Measurements from ENCODE around the gene MTMR12. TPM values are rescaled to one million over a fixed set of nuclear protein-coding genes. Genes with fewer than 3 reads are reported as not detected.
"Not testable (repeated sequence)": the region's sequence is repeated elsewhere in the genome, so short reads cannot be mapped to it uniquely, and the experiment has no call there.

MTMR12 gene
- total and polyA plus RNA-seq, 2 donors (not counting 3 experiments of a cell fraction or from before 2014, with no cell fraction given): 18.2 to 38.6 TPM

- Histone ChIP-seq H3K79me2 (ENCODE audit: control insufficient read depth, insufficient read depth, low read length) (peaks cover 40% of the 10 kb centered on the region), H3K4me1 (ENCODE audit: control insufficient read depth, extremely low read depth, insufficient read depth, low read length) (peaks cover 13% of the 10 kb centered on the region)
- H2AFZ ChIP-seq (ENCODE audit: low read depth, low read length); H3K4me3 ChIP-seq (replicated peaks in 1 of 3; ENCODE audit: insufficient read depth in 1 of 3, low read depth in 1 of 3, low read length in 3 of 3); H3K36me3 ChIP-seq (ENCODE audit: control insufficient read depth in 2 of 2, extremely low read depth in 1 of 2, insufficient read depth in 2 of 2, low read length in 2 of 2); H4K20me1 ChIP-seq (replicated peaks; ENCODE audit: control insufficient read depth, extremely low read depth, insufficient read depth, low read length); dilution Hi-C loops (cut with MboI; ENCODE audit: extremely low pct_ligation_motif_present, low sequenced_read_pairs); intact Hi-C loops (cut with micrococcal nuclease); H3K27me3 ChIP-seq (ENCODE audit: control insufficient read depth in 2 of 2, insufficient read depth in 2 of 2, low read length in 2 of 2); POLR2A ChIA-PET; BruUV-seq (replicated peaks); H3K27ac ChIP-seq (ENCODE audit: insufficient read depth, low read depth, low read length); H3K9me3 ChIP-seq (replicated peaks; ENCODE audit: control insufficient read depth, insufficient read depth, low read length); H3K9ac ChIP-seq (replicated peaks; ENCODE audit: extremely low read depth, insufficient read depth, low read length); H3K4me2 ChIP-seq (ENCODE audit: insufficient read depth, low read length); DNase-seq (ENCODE audit: low read depth, low spot score); FAIRE-seq; H3K9me1 ChIP-seq (replicated peaks; ENCODE audit: control insufficient read depth, extremely low read depth, insufficient read depth, low read length): not testable (repeated sequence)
- CTCF ChIA-PET: interaction anchor here (0.9 kb wide), 1 partner anchor 56 kb away, joined by 3 read pairs; no protein-coding TSS in a partner anchor
Measured at GRCh38 chr5:32288135-32288534, 24.6 kb downstream of the MTMR12 start.

GRCh38 chr5:32287525-32287924, 25.2 kb downstream of the MTMR12 start:
- H3K9me1 ChIP-seq (replicated peaks; ENCODE audit: control insufficient read depth, extremely low read depth, insufficient read depth, low read length); DNase-seq (ENCODE audit: low read depth, low spot score); intact Hi-C loops (cut with micrococcal nuclease); BruUV-seq (replicated peaks); H3K4me3 ChIP-seq (replicated peaks in 1 of 3; ENCODE audit: insufficient read depth in 1 of 3, low read depth in 1 of 3, low read length in 3 of 3); dilution Hi-C loops (cut with MboI; ENCODE audit: extremely low pct_ligation_motif_present, low sequenced_read_pairs); H3K4me2 ChIP-seq (ENCODE audit: insufficient read depth, low read length); H3K36me3 ChIP-seq (ENCODE audit: control insufficient read depth in 2 of 2, extremely low read depth in 1 of 2, insufficient read depth in 2 of 2, low read length in 2 of 2); H3K27ac ChIP-seq (ENCODE audit: insufficient read depth, low read depth, low read length); H2AFZ ChIP-seq (ENCODE audit: low read depth, low read length); H4K20me1 ChIP-seq (replicated peaks; ENCODE audit: control insufficient read depth, extremely low read depth, insufficient read depth, low read length); POLR2A ChIA-PET; H3K27me3 ChIP-seq (ENCODE audit: control insufficient read depth in 2 of 2, insufficient read depth in 2 of 2, low read length in 2 of 2); H3K9me3 ChIP-seq (replicated peaks; ENCODE audit: control insufficient read depth, insufficient read depth, low read length); FAIRE-seq; H3K9ac ChIP-seq (replicated peaks; ENCODE audit: extremely low read depth, insufficient read depth, low read length): not testable (repeated sequence)
- Histone ChIP-seq H3K4me1 (ENCODE audit: control insufficient read depth, extremely low read depth, insufficient read depth, low read length) (peaks cover 13% of the 10 kb centered on the region), H3K79me2 (ENCODE audit: control insufficient read depth, insufficient read depth, low read length) (peaks cover 46% of the 10 kb centered on the region)
- CTCF ChIA-PET: interaction anchor here (0.9 kb wide), 1 partner anchor 55 kb away, joined by 3 read pairs; no protein-coding TSS in a partner anchor
